GM19463 (cell line): ENCODE results near the gene TBATA.
"Not testable (repeated sequence)": the region's sequence is repeated elsewhere in the genome, so short reads cannot be mapped to it uniquely, and the experiment has no call there.

ENCODE experiments used
- ATAC-seq: cut with Tn5 transposase; IDR thresholded peaks from one replicate; pipeline ENCODE4 v1.9.1; 2021; ENCODE audit warnings: mild to moderate bottlenecking, moderate library complexity; ENCODE audit not compliant: unreplicated experiment

The TBATA gene

DNA sequence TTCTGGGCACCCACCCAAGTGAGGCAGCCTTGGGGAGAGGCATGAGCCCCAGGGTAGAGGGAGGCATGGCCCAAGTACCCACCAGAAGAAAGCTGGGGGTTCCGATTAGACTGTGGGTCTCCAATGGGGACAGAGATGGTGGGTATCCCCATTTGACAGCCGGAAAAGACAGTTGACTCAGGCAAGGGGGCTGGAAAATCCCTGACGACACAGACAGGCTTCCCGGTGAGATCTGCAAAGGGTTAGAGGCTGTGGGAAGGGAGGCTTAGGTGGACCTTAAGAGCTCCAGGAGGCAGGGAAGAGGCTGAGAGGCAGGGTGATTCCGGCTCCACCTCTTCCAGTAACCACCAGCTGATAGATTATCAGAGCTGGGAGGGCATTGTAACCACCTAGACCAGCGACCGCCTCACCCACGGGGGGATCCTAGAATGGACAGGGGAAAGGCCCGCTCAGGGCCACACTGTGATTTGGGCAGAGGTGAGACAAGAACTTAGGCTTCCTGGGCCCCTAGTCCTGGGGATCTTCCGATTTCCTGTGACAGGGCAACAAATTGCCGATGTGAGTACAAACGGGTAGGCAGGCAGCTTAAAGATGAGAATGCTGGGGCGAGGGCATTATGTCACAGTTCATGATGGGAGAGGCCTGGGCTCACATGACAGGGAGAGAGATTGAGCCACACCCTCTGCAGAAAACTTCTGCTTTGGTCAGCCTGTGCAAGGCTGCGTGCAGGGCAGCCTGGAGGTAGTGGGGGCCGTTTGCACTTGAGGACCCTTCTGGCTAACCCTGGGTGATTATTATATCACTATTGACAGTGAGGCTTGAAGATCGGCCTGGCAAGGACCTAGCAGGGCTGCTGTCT is 5.4 kb downstream of the TBATA start:
- ATAC-seq, result no peak

DNA sequence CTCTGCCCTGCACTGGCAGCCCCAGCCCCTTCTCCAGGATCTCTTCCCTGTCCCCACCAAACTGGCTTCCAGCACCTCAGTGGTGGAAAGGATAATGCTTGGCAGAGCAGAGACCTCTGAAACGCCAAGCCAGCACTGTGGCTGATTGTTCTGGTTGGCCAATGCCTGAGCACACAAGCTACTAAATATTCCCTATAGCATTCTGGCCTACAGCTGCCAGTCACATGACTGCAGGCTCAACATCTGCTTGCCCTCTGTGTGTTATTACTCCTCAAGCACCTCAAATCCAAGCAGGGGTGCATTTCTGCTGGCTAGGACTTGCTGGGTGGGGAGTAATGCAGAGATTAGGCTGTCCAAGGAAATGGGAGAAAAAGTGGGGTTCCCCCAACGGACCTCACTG is 6.1 kb downstream of the TBATA start:
- no peak for ATAC-seq

DNA sequence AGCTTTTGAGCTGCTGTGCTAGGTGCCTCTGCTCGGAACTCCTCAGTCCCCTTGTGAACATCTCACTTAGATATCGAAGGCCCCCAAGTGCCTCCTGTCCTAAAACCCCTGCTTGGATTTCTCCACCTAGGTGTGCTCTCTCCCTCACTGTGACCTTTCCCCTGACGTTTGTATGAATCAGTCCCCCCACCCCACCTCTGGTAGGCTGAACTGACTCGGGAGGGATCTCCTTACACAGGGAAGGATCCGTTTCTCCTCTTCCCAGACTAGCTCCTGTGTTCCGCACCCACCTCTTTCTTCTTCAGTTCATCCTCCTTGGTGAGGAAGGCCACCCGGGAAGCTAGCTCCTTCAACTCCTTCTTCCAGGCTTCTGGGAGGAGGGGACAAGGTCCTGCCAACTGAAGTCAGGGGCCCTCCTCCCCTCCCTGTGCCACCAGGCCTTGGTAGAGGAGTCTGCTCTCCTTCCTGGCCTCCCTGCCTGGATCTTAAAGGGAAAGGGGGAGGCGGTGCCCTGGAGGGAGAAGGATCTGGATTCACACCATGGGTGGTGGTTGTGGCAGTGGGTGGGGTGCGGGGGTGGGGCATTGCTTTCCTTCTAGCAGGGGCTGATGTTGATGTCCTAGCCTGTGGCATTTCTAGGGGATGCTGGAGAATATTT is 6.8 kb downstream of the TBATA start:
- ATAC-seq, result no peak

DNA sequence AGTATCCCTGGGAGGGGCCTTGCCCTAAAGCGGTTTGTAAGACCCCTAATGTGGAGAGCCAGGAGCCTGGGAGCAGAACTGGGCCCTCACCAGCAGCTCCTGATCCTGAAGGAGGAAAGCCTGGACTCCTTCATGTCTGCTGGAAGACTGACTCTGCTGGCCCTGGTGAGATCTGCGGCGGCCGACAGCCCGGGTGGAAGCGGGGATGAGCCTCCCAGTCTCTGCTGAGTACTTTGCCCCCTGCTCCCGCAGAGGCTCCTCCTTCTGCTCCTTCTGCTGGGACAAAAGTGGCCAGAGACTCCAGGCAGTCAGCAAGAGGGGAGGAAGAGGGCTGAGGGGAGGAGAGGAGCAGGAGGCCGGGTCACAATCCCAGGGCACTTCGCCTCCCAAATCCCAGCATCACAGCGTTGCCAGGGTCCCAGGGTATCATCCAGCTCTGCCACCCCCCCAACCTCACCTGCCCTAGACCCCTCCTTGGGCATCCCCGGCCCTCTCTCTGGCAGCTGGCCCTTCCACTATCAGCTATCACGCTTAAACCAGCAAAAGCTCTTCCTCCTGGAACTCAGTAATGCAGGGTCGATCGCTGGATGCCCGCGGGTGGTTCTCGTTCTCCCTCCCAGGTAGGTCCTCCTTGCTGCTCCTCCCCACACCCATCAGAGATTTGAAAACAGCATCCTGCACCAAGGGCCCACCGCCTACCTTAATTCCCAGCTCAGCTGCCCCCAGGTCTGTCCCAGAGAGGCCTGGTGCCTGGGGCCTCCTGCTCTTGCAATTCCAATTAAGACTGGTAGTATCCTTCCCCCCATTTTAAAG is 7.9 kb downstream of the TBATA start:
- no peak for ATAC-seq

DNA sequence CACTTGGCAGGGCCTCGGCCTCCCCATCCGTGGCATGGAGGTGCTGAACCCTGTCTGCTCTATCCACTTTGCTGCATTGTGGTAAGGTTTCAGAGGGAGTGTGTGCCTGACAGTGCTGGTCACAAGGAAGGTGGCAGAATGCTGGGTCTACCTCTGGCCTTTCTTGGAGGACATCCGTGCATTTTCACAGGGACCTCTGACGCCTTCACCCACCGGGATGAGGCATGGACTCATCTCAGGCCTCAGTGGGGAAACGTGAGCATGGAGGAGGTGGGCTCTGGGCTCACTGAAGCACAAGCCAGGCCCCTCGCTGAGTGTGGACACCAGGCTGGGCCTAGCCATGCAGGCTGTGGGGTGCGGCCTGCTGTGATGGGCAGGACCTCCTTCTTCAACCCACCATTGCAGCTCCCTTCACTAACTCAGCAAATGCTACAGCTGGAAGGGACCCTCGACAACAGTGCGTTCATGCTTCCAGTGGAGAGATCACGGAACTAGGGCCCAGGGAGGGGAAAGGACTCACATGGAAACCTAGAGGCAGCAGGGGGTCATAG is 8.6 kb downstream of the TBATA start:
- ATAC-seq, result no peak

DNA sequence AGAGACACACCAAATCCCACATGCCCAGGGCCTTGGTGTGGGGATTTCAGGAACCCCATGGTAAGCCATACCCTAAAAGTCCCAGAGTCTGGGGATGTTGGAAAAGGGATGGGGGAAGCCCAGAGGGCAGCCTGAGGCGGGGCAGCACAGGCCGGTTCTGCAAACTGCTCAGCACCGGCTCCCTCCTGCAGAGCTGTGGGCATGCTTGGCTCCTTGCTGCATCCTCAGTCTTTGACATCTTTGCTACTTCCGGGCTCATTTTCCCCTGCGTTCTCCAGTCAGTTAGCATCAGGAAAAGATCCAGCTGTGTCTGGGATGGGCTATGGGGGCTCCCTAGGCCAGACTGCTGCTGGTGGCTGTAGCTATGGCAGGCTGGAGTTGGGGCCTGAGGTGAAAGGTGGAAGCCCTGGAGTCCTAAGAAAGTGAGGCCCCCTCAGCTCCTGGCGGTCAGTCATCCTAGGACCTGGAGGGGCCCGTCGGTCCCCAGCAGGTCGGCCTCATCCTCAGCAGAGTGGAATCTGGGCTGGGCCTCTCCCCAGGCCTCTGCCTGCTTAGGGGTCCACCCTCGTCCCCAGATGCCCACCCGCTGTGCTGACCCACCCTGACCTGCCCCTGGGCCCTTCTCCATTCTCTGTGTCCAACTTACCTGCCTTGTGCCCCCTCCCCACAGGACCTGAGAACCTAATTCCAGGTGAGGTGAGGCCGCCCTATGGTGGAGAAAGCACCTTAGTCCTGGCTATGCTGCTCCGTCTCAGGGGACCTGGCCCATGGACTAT is 9.3 kb downstream of the TBATA start:
- ATAC-seq, result no peak

DNA sequence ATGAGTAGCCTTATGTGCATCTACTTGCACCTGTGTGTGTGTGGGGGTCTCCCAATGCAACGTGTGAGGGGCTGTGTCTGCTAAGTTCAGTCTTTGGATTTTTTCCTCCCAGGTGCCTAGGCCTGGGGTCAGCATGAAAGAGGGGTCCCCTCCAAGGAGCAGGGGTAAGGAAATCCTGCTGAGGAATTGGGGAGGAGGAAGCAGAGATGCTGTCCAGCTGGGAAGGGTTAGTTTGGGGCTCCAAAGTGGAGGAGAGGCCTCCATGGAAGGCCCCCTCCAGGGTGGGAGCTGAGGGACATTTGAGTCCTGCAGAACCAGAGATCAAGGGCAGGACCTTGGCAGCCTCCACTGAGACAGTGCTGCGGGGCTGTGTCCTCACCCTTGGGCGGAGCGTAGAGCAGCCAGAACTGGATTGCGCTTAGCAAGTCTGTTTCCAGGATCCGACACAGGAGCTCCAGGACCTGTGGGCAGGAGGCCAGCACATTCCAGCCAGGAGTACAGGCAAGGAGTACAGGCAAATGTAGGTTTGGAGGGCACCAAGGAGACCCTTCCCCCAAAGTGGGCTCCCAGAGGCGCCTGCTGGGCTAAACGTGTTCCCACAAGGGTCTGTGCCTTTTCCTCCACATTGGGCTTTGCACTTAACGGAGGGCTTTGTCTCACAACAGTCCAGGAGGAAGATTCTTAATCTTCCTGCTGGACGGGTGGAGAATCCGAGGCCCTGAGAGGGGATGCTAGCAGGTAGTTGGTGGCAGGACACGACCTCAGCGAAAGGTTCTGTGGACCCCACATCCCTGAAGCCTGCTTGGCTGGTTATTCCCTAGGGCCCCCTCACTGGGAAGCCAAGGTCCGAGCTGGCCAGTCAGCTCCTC is 10.1 kb downstream of the TBATA start:
- no peak for ATAC-seq

DNA sequence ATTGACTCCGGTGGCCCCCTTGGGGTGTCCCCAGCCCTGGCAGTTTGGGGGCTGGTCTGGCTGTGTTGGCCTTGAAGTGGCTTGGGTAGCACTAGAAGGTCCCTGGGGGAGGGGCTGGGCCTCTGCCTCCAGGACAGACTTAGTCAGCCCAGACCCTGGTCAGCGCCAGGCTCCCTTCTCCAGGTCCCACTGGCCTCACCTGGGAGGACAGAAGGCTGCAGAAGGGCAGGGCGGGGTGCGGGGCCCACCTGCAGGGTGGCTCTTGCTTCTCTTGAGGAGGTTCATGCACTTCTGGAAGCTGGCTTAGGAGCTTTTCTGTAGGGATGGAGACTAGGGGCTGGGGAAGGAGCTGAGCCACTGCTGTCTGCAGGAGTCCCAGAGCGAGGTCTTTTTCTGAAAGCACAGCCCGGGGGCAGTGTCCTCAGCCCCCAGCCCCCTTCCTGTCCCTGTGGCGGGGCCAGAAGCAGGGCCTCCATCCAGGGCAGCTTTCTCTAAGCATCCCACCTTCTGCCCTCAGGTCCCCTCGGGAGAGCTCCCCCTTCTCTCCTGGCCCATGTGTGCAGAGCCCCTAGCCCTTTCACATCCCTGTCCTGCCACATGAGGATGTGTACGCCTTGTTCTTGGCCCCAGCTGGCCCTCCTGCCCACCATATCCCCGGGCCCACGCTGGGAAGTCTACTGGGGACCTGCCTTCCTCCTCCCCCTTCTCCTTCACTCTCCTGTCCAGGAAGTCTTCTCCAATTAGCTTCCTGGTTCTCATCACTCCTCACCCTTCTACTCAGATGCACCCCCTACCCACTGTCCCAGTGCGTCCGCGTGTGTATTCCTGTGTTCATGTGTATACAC is 11.0 kb downstream of the TBATA start:
- ATAC-seq, result no peak

DNA sequence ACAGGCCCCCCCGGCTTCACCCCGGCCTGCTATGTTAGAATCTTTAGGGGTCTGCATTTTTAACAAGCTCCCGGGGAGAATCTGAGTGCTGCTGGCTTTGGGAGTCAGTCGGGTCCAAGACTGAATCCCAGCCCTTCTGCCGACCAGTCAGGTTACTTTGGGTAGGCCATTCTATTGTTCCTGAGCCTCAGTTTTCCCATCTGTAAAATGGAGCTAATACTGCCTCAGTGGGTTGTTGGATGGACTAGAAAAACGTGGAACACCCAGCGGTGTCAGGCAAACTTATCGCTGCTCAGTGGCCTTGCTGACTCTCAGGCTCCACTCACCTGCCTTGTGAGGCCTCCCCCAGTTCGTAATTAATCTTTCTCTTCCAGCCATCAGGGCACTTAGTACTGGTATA is 11.7 kb downstream of the TBATA start:
- ATAC-seq, result no peak

DNA sequence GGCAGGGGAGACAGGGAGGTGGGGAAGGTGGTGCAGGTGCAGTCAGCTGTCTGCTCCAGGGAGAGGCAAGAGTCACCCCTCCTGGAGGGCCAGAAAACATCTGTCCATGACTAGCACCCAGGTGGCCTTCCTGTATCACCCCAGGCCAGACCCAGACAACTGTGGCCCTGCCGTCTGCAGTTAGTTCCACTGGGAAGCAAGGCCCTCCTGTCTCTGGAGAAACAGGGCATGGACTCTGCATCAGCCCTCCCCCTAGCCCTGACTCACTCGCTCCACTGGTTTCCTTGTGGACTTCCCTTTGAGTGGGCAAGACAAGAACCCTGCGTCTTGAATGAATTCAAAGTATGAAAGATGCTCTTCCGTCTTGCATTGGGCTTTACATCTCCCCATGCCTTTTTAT is 12.6 kb downstream of the TBATA start:
- ATAC-seq, result no peak

DNA sequence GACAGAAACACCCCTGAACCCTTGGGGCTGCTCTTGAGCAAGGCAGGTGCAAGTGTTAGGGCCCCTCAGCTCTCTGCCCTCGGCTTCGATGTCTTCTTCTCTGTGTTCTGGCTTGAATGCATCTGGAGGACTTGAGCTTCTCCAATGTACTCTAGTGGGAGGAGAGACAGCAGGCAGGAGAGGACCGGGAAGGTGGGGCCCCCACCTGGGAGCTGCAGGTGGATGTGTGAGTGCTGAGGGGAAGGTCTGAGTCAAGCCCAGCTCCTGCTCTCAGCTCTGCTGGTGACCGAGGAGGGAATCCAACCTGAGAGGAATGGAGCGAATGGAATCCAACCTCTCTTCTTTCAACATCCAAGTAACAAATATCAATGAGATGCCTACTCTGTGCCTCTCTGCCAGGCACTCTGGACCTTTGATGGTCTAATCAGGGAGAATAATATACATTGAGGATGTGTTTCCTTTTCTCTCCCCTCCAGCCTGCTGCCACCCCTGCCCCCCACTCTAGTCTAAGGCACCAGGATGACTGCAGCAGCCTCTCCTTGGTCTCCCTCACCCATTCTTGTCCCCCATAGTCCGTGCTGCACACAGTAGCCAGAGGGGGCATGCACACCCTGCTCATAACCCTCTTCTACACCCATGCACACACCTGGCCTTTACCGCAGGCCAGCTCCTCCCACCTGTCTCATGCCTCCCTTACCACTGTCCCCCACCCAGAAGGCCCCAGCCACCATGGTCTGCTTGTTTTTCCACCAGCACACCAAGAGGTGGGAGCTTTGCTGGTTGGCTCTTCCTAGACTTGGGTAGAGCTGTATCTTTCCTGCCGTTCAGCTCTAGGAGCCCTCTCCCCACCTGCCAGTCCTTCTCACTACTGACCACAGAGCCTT is 13.6 kb downstream of the TBATA start:
- no peak for ATAC-seq

DNA sequence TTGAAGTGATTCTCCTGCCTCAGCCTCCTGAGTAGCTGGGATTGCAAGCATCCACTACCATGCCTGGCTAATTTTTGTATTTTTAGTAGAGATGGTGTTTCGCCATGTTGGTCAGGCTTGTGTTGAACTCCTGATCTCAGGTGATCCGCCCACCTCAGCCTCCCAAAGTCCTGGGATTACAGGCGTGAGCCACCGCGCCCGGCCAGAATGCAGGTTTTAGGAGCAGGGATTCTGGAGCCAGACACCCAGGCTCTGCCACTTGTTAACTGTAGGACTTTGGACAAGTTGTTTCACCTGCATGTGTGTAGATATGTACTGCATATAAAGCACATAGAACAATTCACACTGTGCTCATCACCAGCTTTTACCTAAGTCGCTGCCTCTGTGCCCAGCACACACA is 14.7 kb downstream of the TBATA start:
- not testable (repeated sequence) for ATAC-seq

DNA sequence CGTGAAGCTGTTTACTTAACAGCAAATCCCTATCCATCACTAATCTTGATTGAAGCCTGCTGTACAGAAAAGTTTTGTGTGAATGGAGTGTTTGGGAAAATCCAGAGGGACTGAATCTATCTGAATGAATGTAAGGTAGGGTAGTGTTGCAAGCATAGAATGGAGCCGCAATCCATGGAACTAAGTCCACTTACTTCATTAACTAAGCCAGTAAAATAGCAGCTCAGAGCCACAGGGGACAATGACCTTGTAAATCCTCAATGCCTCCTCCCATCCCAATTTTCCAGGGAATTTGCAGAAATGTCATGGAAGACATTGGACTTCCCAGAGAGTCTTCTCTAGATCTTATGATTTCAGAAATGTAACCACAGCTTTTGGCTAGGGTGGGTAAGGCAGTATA is 15.2 kb downstream of the TBATA start:
- no peak for ATAC-seq

DNA sequence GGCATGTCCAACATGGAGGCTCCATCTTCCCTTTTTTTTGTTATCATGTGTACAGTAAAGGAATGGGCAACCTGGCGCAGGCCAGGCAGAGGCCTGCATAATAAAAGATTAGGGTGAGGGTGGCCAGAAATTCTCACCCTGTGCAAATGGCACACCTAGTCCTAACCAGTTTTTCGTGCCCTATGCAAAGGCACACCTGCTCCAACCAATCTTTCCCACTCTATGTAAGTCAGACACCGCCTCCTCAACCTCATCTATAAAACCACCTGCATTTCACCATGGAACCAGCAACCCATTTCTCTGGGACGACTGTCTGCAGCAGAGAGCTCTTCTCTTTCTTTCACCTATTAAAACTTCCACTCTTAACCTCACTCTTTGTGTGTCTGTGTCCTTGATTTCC is 16.1 kb downstream of the TBATA start:
- ATAC-seq, result no peak

DNA sequence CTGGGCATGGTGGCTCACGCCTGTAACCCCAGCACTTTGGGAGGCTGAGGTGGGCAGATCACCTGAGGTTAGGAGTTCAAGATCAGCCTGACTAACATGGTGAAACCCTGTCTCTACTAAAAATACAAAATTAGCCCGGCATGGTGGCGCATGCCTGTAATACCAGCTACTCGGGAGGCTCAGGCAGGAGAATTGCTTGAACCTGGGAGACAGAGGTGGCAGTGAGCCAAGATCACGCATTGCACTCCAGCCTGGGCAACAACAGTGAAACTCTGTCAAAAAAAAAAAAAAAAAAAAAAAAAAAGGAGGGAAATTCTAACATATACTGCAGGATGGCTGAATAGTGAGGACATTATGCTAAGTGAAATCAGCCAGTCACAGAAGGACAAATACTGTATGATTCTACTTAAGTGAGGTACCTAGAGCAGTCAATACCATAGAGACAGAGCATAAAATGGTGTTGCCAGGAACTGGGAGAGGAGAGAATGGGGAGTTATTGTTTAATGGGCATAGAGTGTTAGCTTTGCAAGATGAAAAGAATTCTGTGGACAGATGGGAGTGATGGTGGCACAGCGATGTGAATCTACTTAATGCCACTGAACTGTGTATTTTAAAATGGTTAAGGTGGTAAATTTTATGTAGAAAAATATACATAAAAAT is 17.0 kb downstream of the TBATA start:
- ATAC-seq, result not testable (repeated sequence)

DNA sequence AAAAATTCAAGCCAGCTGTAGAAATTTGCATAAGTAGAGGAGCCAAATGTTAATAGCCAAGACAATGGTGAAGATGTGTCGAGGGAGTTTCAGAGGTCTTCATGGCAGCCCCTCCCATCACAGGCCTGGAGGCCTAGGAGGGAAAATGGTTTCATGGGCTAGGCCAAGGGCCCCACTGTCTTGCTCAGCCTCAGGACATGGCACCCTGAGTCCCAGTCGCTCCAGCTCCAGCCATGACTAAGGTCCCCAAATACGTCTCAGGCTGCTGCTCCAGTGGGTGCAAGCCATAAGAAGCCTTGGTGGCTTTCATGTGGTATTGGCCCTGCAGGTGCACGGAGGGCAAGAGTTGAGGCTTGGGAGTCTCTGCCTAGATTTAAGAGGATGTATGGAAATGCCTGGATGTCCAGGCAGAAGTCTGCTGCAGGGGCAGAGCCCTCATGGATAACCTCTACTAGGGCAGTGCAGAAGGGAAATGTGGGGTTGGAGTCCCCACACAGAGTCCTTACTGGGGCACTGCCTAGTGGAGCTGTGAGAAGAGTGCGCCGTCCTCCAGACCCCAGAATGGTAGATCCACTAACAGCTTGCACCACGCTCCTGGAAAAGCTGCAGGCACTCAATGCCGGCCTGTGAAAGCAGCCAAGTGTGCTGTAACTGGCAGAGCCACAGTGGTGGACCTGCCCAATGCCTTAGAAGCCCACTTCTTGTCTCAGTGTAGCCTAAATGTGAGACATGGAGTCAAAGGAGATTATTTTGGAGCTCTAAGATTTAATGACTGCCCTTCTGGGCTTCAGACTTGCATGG is 19.2 kb downstream of the TBATA start:
- no peak for ATAC-seq
